ENCODE measurements around the gene LRRC59.

Gene LRRC59

DNA sequence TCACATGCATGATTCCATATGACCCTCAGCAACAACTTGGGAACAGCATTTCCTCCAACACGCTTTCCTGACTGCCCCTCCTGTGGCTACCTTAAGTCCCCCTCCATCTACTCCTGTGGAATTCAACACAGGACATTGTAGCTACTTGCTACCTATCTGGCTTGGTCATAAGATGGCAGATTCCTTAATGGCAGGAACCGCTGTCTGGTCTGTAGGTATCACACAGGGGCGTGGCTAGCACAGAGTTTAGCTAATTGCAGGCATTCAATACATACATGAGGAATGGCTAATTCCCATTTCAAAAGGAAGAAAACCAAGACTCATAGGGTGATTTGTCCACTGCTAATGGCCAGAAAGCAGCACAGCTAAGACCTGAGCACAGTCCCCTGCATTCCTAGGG, 8.6 kb downstream of the LRRC59 start:
- no peak for DNase-seq

DNA sequence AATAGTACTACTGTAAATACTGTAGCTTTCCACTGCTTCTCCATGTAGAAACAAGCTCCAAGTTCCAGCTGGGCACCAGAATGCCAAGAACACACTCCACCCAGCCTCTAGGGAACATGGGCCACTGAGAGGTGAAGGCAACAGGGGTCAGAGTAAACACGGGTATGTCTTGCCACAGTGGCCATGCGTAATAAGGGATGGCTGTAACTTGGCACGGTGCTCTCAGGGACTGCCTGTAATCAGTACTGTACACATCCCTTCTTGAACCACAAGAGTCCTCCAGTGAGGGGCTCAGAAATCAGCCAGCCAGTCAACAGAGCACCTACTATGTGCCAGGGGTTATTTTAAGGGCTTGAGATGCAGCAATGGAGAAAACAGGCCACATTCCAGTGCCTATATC, 10.8 kb downstream of the LRRC59 start:
- DNase-seq = no peak

DNA sequence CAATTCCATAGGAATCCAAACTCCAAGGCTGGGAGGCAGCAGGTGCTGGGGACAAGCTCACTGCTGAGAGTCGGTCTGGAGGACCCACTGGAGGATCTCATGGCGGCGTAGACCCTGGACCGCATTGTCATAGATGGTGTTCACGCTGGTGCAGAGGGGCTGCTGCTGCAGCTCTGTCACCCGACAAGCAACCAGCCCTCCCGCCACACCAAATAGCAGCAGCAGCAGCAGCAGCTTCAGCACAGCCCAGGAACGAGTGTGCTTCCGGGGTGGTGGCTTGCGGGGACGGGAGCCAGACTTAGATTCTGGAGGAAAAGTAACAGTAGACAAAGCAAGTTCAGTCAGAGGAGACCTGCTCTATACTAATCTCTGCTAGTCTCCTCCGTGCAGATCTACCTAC, 14.4 kb downstream of the LRRC59 start:
- no peak for DNase-seq

DNA sequence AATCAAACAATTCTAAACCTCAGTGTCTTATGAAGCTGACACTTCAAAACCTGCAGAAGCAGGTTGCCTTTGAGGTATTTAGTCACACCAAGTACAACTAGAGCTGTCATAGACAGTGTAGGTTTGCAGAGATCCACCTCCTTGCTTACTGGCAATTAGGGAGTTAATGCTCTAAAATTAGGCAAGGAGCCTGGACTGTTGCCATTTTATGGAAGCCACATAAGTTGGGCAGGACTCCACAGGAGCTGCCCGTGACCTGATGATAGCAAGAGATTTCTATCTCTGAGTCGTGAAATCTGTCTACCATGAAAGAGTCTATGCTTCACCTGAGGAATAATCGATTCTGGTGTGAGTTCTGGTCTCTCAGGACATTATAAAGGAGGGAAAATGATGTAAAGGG, 15.4 kb downstream of the LRRC59 start:
- no peak for DNase-seq

DNA sequence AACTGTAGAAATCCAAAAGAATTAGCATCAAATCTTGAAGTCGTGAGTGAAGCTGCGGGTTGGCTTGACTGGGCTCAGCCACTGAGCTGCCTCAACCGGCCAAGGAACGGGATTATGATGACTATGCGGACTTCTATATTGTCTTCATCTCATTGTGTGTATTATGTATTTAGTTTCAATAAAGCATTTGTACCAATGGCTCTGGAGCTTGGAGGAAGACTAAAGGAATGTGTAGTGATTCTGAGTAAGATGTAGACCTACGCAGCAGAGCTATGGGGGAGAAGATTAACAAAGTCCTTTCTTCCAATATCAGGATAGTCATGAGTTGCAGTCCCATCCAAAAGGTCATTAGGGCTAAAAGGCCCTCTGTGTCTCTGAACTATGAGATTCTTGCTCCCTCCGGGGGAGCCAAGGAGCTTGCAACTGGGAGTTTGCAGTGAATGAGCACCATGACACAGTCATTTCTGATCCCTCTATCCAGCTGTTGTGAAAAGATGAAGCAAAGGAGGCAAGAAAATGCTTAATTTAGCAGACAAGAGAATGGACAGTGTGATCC, 16.0 kb downstream of the LRRC59 start:
- DNase-seq = no peak

DNA sequence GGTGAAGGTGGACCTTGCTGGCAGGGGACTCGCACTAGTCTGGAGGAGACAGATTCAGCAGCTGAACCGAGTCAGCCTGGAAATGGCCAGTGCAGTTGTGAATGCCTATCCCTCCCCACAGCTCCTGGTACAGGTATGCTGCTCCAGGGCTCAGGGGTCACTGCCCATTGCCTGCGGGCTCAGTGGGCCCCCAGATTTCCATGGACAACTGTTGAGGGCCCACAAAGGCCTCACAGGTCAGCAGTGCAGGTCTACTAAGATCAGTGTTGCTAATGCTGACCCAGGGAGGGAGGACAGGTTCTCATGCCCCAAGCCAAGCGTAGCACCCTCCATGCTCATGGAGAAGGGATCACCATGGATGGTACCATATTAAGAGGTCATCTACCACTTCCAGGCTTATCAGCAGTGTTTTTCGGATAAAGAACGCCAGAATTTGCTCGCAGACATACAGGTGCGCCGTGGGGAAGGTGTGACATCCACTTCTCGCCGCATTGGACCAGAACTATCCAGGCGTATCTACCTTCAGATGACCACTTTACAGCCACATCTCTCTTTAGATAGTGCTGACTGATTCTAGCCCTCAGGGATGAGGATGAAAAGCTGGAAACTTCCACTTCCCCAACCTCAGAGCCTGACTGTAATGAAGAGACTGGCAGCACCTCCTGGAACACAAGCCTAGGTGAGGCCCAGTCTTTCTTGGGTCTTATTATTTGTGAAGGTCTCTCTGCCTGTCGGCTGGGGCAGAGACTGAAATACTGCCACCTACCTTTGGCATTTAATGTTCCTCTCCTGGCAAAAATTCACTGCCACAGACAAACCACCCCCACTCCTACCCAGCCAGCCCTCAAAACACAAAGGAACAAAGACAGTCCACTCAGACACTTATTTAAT, 16.7 kb downstream of the LRRC59 start:
- DNase-seq = no peak

DNA sequence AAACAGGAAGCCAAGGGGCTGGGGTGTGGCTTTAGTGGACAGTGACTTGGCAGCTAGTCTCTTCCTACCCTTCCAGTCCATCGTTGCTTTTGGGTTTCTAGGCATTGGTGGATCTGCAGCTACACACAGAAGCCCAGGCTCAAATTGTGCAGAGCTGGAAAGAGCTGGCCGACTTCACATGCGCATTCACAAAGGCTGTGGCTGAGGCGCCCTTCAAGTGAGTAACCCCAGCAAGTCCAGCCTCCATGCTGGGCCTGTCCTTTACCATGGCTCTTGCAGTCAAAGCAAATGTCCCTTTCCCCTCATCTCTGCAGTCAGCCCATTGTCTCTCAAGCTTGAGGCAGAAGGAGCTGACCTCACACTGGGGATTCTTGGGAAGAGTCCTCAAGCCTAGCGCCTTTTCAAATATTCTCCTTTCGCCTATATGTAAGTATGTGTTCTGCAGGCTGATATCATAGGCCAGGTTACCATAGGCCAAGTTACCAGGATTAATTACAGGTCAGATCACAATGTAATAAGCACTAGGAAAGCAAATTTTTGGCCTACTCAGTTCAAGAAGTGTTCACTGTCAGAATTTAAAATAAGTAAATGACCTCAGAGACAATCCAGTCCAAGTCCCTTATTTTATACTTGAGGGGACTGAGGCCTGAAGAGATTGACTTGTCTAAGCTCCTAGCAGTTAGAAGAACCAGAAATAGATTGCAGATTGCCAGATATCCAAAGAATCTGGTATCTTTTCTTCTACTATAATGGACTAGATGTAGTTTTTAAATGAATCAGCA, 17.8 kb downstream of the LRRC59 start:
- no peak for DNase-seq

DNA sequence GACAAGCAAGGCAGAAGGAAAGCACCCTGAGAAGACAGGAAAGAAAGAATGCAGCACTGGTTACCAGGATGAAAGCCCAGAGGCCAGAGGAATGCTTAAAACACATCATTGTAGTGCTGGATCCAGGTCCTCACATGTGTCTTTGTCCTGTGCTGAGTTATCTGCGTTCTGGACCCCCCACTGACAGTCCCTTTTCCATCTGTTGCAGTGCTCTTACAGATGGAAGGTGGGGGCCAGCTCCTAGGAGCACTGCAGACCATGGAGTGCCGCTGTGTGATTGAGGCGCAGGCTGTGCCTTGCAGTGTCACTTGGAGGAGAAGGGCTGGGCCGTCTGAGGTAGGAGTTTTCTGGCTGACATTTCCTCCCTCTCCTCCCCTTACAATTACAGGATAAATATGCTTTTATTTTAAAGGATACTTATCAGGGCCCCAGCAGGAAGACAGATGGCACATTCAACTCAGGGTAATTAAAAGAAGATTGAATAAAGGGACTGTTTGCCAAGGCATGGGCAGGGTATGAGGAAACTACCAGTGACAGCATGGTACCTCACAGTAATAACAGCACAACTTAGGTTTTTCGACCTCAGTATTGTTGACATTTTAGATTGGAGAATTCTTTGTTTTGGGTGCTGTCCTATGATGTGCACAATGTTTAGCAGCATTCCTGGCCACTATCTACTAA, 21.3 kb downstream of the LRRC59 start:
- DNase-seq = no peak

DNA sequence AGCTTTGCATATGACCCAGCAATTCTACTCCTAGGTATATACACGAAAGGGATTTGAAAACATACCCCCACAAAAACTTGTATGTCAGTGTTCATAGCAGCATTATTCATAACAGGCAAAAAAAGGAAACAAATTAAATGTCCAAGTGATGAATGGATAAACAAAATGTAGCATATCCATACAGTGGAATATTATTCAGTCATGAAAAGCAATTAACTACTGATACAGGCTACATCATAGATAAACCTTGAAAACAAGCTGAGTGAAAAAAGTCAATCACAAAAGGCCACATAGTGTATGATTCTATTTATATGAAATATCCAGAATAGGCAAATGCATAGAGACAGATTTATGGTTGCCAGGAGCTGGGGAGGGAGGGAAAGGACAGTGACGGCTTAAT, 23.6 kb downstream of the LRRC59 start:
- no peak for DNase-seq

DNA sequence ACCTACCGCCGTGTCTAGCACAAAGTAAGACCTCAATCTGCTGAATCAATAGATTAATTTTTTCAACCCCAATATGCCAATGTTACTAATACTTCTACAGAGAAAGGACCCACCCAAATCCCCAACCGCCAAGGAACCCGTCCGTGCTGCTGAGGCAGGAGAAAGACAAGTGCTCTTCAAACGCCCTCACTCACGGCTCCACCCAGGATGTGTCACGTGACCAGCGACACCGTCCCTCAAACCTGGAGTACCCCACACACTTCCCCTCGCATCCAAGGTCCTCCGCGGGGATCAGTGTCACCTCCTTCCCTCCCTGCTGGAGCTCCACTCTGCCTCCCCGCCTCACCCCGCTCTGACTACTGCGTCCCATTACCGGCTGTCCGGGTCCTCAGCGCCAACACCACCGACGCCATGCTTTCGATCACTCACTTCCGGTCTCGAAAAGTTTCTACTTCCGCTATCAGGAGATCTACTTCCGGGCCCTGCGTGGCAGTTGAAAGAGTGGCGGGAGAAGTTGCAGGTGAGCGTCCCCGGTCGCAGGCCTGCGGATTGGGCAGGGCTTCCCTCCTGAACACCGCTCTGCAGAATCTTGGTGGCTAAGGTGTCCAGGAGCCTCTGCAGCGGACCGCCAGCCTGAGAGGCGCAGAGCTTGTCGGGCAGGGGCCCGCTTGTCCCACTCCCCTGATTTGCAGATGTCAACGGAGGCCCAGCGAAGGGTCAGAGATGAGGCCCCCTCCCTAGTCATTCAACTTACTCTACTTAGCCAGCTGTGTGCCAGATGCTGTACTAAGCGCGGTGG, 24.4 kb downstream of the LRRC59 start, which contains the start of the genes EME1 and MRPL27:
TSS of gene EME1 (plus strand) at position 472 of the 799 bp plus-strand sequence. CDS start 1,980 bp downstream, outside the sequence.
TSS of gene MRPL27 (minus strand) at position 427 of the 799 bp plus-strand sequence. CDS start at position 413, 14 bp downstream.
- DNase-seq = peak; percentile 37 to 98 (median 85)

DNA sequence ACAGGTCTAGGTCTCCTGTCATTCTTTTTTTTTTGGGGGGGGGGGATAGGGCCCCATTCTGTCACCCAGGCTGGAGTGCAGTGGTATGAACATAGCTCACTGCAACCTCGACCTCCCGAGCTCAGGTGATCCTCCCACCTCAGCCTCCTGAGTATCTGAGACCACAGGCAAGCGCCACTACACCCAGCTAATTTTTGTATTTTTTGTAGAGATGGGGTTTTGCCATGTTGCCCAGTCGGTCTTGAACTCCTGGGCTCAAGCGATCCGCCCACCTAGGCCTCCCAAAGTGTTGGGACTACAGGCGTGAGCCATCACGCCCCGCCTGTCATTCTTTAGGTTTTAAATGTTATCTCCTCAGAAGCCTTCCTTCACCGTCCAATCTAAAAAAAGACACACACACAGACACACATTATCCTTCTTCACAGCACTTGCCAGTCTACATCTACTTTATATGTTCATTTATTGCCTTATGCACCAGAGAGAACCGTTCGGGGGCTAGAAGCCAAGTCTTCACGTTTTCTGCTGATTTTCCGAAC, 25.0 kb downstream of the LRRC59 start:
- DNase-seq = no peak

DNA sequence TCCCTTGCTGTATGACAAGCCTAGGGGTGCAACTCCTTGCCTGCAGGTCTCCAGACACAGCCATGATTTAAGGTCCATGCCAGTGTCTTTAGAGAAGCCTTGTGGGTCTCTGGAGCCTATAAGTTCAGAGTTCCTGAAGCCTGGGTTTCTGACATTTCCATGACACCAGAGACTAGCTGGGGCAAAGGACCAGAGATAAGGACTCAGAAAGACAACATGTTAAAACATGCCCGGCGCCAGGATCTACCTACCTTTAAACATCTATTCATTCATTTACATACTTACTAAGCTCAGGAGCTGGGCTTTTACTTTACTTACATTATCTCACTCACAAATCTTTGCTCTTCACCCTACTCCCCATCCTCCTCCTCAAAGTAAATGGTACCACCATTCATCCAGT, 25.8 kb downstream of the LRRC59 start:
- DNase-seq = no peak

DNA sequence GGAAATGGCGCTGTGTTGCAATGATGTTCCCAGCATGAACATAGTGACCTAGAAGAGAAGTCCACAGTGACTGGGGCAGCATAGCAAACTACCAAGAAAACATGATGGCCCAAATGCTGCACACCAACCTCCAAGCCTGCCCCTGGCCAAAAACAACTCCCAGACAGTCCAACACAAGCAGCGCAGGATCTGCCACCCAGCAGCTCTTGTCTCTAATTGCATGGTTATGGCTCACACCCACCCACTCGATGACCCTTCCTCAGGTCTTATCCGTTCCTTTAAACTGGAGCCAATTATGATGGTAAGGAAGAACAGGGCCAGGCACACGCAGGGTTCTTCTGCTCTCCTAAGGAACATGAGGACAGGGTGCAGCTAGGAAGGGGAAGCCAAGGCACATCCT, 27.3 kb downstream of the LRRC59 start:
- DNase-seq = no peak

DNA sequence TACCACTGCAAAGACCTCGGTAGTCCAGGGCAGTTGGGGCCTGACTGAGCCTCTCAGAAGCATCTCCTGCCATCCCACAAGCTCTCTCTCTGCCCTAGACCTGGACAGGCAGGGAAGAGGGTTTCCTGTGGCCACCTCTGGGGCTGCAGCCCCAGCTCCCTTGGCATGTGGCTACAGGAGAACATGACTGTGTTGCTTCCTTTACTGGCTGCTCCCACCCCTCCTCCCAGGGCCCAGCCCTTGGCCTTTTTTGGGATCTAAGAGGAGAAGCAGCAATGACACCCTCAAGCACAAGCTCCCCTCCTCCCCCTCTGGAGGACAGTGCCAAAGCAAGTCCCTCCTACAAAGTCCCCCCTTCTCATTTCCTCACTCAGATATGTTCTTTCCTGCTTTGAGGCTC, 29.9 kb downstream of the LRRC59 start:
- DNase-seq = no peak

DNA sequence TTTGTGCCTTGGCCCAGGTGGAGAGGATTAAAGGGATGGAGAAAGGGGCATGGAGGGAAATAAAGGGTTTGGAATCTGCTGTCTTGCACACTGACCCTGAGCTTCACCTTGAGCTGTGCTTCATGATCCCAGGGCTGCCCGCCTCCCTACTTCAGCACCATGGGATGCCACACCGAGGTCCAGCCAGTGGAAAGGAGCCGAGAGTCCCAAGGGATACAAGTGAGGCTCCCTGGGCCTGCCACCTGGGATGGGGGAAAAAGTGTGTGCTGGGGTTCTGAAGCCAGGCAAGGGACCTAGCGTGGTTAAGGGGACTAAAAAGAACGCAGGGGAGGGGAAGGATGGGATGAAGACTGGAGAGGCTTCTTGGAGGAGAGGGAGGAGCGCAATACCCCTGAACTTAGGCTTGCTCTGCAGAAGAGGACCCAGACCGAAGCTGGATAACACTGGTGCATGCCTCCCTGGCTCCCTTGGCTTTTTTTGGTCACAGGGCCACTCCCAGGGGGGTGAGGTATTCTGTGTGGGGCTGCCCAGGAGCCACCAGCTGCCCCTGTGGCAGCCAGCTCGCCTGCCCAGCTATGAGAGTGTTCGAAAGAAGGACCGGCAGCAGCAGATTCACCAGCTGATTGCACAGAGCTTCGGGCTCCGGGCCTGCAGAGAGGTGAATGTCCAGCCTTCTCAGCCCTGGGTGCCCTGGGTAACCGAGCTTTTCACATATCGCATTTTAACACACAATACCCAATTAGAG, 31.5 kb downstream of the LRRC59 start:
- no peak for DNase-seq

DNA sequence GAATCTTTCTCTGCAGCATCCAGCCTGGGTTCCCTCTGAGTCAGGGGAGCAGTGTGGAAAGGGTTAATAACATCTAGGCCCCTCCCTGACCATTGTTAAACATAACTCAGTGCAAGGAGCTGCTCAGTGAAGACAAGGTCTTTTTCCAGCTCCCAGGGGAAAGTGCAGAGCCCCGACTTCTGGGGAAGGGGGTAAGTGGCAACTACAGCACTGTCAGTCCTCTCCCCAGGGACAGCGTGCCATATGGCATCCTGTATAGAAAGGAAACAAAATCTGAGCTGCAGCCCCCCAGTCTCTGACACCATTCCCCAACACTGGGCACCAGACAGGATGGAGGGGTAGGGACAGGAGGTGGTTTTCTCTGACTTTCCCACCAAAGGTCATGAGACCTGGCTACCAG, 32.2 kb downstream of the LRRC59 start:
- DNase-seq = no peak

DNA sequence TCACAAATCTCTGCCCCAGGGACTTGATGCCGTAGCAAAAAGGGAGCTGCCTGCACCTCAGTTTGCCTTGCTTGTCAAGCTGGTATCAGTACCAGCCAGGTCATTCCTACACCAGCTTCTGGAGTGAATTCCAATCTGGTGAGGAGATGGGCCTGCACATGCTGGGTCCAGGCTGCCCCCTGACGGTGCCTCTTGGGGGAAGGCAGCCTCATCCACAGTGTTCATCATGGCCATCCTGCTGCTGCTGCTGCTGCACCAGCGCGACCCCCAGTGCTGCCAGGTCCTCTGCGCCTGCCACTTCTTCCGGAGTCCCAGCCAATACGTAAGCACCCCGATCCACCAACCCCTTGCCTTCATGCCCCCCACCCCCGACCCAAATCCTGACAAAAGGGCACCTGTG, 32.6 kb downstream of the LRRC59 start:
- no peak for DNase-seq

DNA sequence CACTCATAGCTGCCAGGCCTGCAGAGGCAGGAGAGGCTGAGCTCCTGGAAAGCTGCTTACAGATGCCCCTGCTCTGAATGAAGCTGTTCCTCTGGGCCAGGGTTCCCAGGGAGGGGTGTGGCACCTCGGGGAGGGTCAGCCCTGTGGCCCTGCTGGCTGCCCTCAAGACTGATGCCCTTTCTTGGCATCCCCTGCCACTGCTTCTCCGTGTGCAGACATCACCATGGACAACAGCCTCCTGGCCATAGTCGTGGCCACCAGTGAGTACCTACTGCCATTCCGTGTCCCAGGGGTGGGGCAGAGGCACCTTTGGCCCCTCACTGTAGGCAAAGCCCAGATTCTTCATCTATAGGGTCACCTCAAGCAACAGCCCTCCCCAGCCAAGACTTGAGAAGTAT, 33.3 kb downstream of the LRRC59 start:
- no peak for DNase-seq

DNA sequence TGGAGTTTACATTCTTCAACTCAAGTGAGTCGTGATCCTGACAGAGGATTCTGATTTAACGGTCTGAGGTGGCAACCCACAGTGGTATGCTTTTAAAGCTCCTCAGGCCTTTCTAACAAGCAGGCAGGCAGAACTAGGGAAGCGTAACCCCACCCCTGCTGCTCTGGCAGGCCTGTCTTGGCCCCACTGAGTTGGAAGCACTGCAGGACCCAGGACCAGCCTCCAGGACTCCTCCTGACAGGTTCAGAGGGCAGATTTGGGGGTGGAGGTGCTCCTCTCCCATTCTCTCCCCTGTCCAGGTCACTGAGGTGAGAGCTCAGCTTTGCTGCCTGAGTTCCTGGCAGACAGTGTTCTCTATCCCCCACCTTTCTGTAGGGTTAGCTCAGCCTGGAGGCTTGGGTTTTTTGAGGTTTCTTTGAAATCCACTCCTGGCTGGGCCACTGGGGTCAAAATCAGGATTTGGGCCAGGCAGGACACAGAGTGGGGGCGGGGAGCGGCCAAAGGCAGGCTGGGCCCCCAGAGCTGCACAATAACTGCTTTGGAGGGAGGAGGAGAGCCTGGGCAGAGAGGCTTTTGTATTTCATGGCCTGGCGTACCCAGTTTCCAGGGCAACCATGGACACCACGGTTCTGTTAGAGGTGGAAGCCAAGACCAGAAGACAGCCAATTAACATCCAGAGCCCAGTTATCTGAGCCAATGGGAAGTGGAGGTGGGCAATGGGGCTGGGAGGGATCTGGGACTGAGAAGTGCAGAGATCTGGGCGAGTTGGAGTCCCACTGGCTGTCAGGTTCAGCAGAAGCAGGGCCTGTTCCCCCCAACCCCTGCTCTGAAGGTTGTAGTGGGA, 33.9 kb downstream of the LRRC59 start:
- DNase-seq = peak in 49 of 56 donors; percentile 14 to 87 (median 66)

Measured in amygdala (tissue), 56 donors.